GM12878 (cell line): ENCODE results near the gene CDKN2A. TPM values are rescaled to one million over a fixed set of nuclear protein-coding genes. Genes with fewer than 3 reads are reported as not detected.

Source experiments
- ATAC-seq: fragments of 200-7000 bp; cut with Tn5 transposase; 3 replicates; pipeline ENCODE4 v1.9.1; 2020; ENCODE audit warnings: mild to moderate bottlenecking, moderate library complexity
- BruUV-seq: library from RNA; stranded (reverse); fragments of 400-500 nt; replicated peaks from 2 replicates; lab custom pipeline; 2021; lab: Mats Ljungman, UMichigan
- CTCF ChIA-PET: fragments of 300-600 bp; sonication (Branson Sonifier 250); formaldehyde crosslinking; extraction: SDS; loops from one replicate; lab custom pipeline; 2021; ENCODE audit warnings: inconsistent platforms; lab: Yijun Ruan, JAX
- POLR2A ChIA-PET: fragments of 350-600 bp; formaldehyde crosslinking; extraction: SDS; loops from one replicate; lab custom pipeline; 2021; ENCODE audit warnings: inconsistent platforms; lab: Charles Lee
- RAD21 ChIA-PET: fragments of 300-600 bp; sonication (Branson Sonifier 250); formaldehyde crosslinking; loops from one replicate; lab custom pipeline; 2023; ENCODE audit warnings: antibody characterized with exemption; ENCODE audit not compliant: unreplicated experiment; lab: Charles Lee
- SMC1A ChIA-PET: fragments of 300-600 bp; sonication (Branson Sonifier 250); formaldehyde crosslinking; loops from one replicate; lab custom pipeline; 2023; ENCODE audit not compliant: unreplicated experiment, uncharacterized antibody; lab: Charles Lee
- DNase-seq: peaks from one replicate; pipeline ENCODE4 v3.0.0-alpha.2; 2011; ENCODE audit warnings: low read depth, low spot score
- FAIRE-seq: peaks from 3 replicates; lab custom pipeline; 2011; peaks lifted over from hg19 to GRCh38; lab: Jason Lieb, UNC
- H2AFZ ChIP-seq: 2 replicates; pipeline ENCODE4 v1.6.0; 2011; ENCODE audit warnings: low read depth, low read length, control low read depth; ENCODE audit not compliant: control insufficient read depth
- H3K27ac ChIP-seq: 2 replicates; pipeline ENCODE4 v1.5.1; 2011; ENCODE audit warnings: control low read depth; ENCODE audit not compliant: control insufficient read depth, insufficient read depth
- H3K27me3 ChIP-seq, 2 experiments: replicated peaks in 1 of 2; 2 replicates each; pipeline versions ENCODE4 v1.6.0 to v1.6.1; 2011; ENCODE audit warnings: low read length in 1 of 2; ENCODE audit not compliant: control insufficient read depth in 2 of 2, insufficient read depth in 2 of 2
- H3K36me3 ChIP-seq, 2 experiments: 2 replicates each; pipeline ENCODE4 v1.5.1; 2011; ENCODE audit warnings: low read length in 1 of 2; ENCODE audit not compliant: control insufficient read depth in 2 of 2, insufficient read depth in 2 of 2
- H3K4me1 ChIP-seq: 2 replicates; pipeline ENCODE4 v1.6.1; 2011; ENCODE audit warnings: mild to moderate bottlenecking, low read length, moderate library complexity, mixed read lengths; ENCODE audit not compliant: control insufficient read depth, insufficient read depth
- H3K4me2 ChIP-seq: 2 replicates; pipeline ENCODE4 v1.6.0; 2011; ENCODE audit warnings: control low read depth; ENCODE audit not compliant: control insufficient read depth, insufficient read depth
- H3K4me3 ChIP-seq: fragments of 200-600 bp; sonication (generic); 2 replicates; pipeline ENCODE4 v1.5.1; 2016
- H3K79me2 ChIP-seq: 2 replicates; pipeline ENCODE4 v1.6.0; 2011; ENCODE audit warnings: low read length; ENCODE audit not compliant: control insufficient read depth, insufficient read depth
- H3K9ac ChIP-seq: 2 replicates; pipeline ENCODE4 v1.8.0; 2011; ENCODE audit warnings: low read length, control low read depth, mixed read lengths; ENCODE audit not compliant: control insufficient read depth, insufficient read depth
- H3K9me3 ChIP-seq: replicated peaks from 3 replicates; pipeline ENCODE4 v1.5.1; 2011; ENCODE audit warnings: mild to moderate bottlenecking, low read length; ENCODE audit not compliant: control insufficient read depth, insufficient read depth
- H4K20me1 ChIP-seq: 2 replicates; pipeline ENCODE4 v1.6.0; 2011; ENCODE audit not compliant: control insufficient read depth, insufficient read depth
- ATF3 ChIP-seq: IDR thresholded peaks from 2 replicates; pipeline ENCODE4 v1.6.1; 2011; ENCODE audit warnings: low read depth, mild to moderate bottlenecking, low read length, moderate library complexity, borderline replicate concordance; ENCODE audit errors: extremely low read depth
- CHD2 ChIP-seq: IDR thresholded peaks from 2 replicates; pipeline ENCODE4 v1.6.1; 2011; ENCODE audit warnings: low read depth, low read length, improper control_type of control experiment, borderline replicate concordance
- ETV6 ChIP-seq, 2 experiments: fragments of 450-650 bp in 1 of 2; IDR thresholded peaks in 1 of 2; conservative IDR thresholded peaks in 1 of 2; 2 replicates each; pipeline ENCODE4 v1.6.1; 2014; ENCODE audit warnings: antibody characterized with exemption in 1 of 2, borderline replicate concordance in 1 of 2, low read depth in 1 of 2, mild to moderate bottlenecking in 1 of 2, moderate library complexity in 1 of 2
- IRF5 ChIP-seq: fragments of 450-650 bp; IDR thresholded peaks from 2 replicates; pipeline ENCODE4 v1.6.1; 2017; ENCODE audit warnings: borderline replicate concordance
- KDM1A ChIP-seq: fragments of 200-600 bp; sonication (generic); IDR thresholded peaks from 2 replicates; pipeline ENCODE4 v1.6.1; 2016; ENCODE audit warnings: borderline replicate concordance
- PRDM15 ChIP-seq: fragments of 450-650 bp; formaldehyde crosslinking; IDR thresholded peaks from 2 replicates; pipeline ENCODE4 v1.4.0; 2020; ENCODE audit warnings: mild to moderate bottlenecking, moderate library complexity
- RFX5 ChIP-seq: IDR thresholded peaks from 2 replicates; pipeline ENCODE4 v1.6.1; 2011; ENCODE audit warnings: low read depth, low read length, improper control_type of control experiment
- SMARCA5 ChIP-seq: fragments of 450-650 bp; IDR thresholded peaks from 2 replicates; pipeline ENCODE4 v1.6.1; 2017; ENCODE audit warnings: mild to moderate bottlenecking
- TARDBP ChIP-seq: IDR thresholded peaks from 2 replicates; pipeline ENCODE4 v1.6.1; 2016; ENCODE audit warnings: borderline replicate concordance
- ZBTB11 ChIP-seq: fragments of 450-650 bp; formaldehyde crosslinking; IDR thresholded peaks from 2 replicates; pipeline ENCODE4 v1.5.0; 2022; ENCODE audit warnings: mild to moderate bottlenecking, missing genetic modification characterization
- ZNF622 ChIP-seq: fragments of 450-650 bp; IDR thresholded peaks from 2 replicates; pipeline ENCODE4 v1.6.1; 2017; ENCODE audit warnings: mild to moderate bottlenecking, inconsistent platforms
- WGBS: methylation state at CpG from one replicate; pipeline ENCODE4 v1.1.6; 2016; ENCODE audit warnings: low lambda C conversion rate; ENCODE audit not compliant: insufficient replicate concordance, insufficient coverage; ENCODE audit errors: missing lambda C conversion rate; 5-methylcytosine and 5-hydroxymethylcytosine counted together
- in situ Hi-C: fragments of 300-500 bp; cut with MboI; formaldehyde crosslinking; loops from 9 replicates; pipeline ENCODE4 v1.14.3; 2018; ENCODE audit warnings: mixed read lengths
- intact Hi-C: fragments of 100-400 bp; cut with micrococcal nuclease; formaldehyde crosslinking; loops from one replicate; pipeline ENCODE4 v1.14.2; 2022; ENCODE audit not compliant: unreplicated experiment
- polyA plus RNA-seq, 11 experiments: library from polyadenylated mRNA; depleted of rRNA in 4 of 11; unstranded in 6 of 11; stranded (reverse) in 5 of 11; fragments of >200 nt; fragmentation: Nextera tagmentation in 4 of 11; fragmentation: Illumina TruSeq in 1 of 11; extraction: Ambion mirVana in 4 of 11; extraction: Trizol in 1 of 11; gene quantifications; 1 replicate in 1 of 11; 2 replicates in 10 of 11; pipeline versions ENCODE4 v1.2.1 to v1.2.3, GENCODE V29; 2011 to 2016; ENCODE audit warnings: inconsistent platforms in 2 of 11, missing spikeins in 2 of 11, low read depth in 1 of 11
- total RNA-seq, 4 experiments: library from RNA; depleted of rRNA in 3 of 4; stranded (reverse); fragments of >200 nt in 3 of 4; fragmentation: Illumina TruSeq in 1 of 4; extraction: Trizol in 1 of 4; gene quantifications; 2 replicates each; pipeline versions ENCODE4 v1.2.1 to v1.2.3, GENCODE V29; 2013 to 2021

Gene CDKN2A
- total and polyA plus RNA-seq, 10 of the 15 experiments (the other 5 are each of a cell fraction or from before 2014, with no cell fraction given), result 0.84 to 41.2 (median 18.4) TPM

- TF ChIP-seq PRDM15 (CRISPR knock-in tag) (no peak), RFX5 (no peak), ZBTB11 (CRISPR knock-in tag) (no peak)
- TF ChIP-seq, all 136 proteins: peak for 0
These were observed 26.5 kb downstream of the CDKN2A start (continued) for GRCh38 chr9:21967702-21968101.

GRCh38 chr9:21967169-21967568, 27.0 kb downstream of the CDKN2A start:
- Histone ChIP-seq H3K9me3 (peaks cover 8% of the 10 kb centered on the region; the same call in 2 of the 3 replicates), H3K9ac (no peak overlapping the region), H3K4me1 (peaks cover 8% of the 10 kb centered on the region), H3K4me3 (no peak overlapping the region), H3K79me2 (no peaks in the 10 kb centered on the region), H3K27ac (no peak overlapping the region), H3K27me3 (peaks cover 0 to 11% of the 10 kb centered on the region in 2 experiments; a peak in 2 of 4 replicates), H3K4me2 (no peak overlapping the region), H2AFZ (no peak overlapping the region), H3K36me3 (no peaks in the 10 kb centered on the region), H4K20me1 (no peaks in the 10 kb centered on the region)
- CTCF ChIA-PET, result no interaction called here
- ATAC-seq (no peak), FAIRE-seq (no peak), DNase-seq (no peak)
- POLR2A ChIA-PET, result no interaction called here
- no TSS peak for BruUV-seq
- SMC1A ChIA-PET, result interaction anchor here (1.5 kb wide), 1 partner anchor 20 kb away, joined by 3 read pairs; no protein-coding TSS in a partner anchor
- intact Hi-C loops, result no loop called here
- RAD21 ChIA-PET, result no interaction called here
- WGBS, result 87% methylated on average over 19 of the region's 19 CpGs
- in situ Hi-C loops, result loop anchor here (5.0 kb wide), 1 partner anchor 50 kb away; no protein-coding TSS in a partner anchor
- TF ChIP-seq TARDBP (no peak), CHD2 (no peak), ZNF622 (no peak), SMARCA5 (no peak), IRF5 (no peak), KDM1A (no peak), ETV6 (conservative IDR thresholded peaks at IDR 0.05 in 1 of 2, IDR thresholded peaks at IDR 0.05 in 1 of 2; ENCODE audit: borderline replicate concordance in 1 of 2, low read depth in 1 of 2) (no peak), ATF3 (no peak)
